ENCODE results near the gene PLCXD3.

Gene PLCXD3, protein sequence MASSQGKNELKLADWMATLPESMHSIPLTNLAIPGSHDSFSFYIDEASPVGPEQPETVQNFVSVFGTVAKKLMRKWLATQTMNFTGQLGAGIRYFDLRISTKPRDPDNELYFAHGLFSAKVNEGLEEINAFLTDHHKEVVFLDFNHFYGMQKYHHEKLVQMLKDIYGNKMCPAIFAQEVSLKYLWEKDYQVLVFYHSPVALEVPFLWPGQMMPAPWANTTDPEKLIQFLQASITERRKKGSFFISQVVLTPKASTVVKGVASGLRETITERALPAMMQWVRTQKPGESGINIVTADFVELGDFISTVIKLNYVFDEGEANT

DNA sequence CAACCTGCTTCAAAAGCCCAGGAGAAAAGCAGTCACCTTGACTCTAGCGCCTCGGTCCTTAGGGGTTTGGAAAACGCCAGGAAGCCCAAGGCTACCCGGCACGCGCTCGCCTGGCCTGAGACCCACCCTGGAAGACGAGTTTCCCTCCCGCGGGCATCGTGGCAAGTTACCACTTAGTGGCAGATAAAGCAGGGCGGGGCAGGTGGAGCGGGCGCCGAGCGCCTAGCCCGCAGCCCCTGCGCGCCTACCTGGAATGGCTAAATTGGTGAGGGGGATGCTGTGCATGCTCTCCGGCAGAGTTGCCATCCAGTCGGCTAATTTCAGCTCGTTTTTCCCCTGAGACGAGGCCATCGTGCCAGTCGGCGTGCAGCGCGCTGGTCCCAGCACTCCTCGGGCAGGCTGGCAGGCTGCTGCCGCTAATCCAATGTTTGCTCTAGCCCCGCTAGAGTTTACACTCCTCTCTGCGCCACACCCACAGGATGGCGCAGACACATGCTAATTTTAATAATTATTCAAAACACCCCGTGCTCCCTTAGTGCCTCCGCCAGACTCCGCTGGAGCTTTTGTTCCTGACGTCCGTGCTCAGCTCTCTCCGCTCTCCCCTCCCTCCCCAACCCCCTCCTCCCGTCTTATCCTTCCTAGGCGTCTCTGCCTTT lies at the start of gene PLCXD3:
Gene PLCXD3, minus strand, starts transcription at position 426 of the 656 bp plus-strand sequence. Its CDS starts 75 bp downstream, at position 351.
- DNase-seq (ENCODE audit: low read depth), result no peak

DNA sequence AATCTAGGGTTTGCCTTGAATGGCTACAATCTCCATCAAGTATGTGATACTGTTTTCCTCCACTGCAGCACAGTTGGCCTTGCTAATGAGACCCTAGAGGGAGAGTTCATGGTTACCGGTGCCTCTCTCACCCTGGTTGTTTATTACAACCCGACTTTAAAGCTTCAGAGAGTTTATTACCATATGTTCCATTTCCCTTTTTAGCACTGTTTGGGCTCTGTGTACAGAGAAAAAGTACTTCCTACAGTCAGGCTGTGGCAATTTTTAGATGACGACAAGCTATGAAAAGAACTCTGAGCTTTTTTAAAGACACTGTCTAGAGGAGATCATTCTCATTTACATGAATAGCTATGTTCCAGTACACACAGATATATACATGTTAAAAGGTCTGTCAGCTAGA lies 48.8 kb upstream of the PLCXD3 start:
- DNase-seq (ENCODE audit: low read depth), result no peak

DNA sequence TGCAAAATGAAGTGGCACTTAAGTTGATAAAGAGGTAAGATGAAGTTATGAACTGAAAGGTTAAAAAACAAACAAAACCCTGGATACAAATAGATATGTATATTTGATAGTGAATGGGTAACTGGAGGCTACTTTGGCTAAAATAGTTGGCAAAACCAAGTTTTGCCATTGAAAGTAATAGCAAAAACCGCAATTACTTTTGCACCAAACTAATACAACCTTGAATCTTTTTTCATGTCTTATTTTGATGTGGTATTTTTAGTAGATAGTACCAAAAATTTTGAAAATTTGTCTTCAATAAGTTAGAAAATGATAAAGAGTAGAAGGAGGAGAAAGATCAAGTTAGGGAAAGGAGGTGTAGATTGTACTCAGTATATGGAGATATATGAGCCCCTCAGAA lies 47.9 kb upstream of the PLCXD3 start:
- DNase-seq (ENCODE audit: low read depth), result no peak

DNA sequence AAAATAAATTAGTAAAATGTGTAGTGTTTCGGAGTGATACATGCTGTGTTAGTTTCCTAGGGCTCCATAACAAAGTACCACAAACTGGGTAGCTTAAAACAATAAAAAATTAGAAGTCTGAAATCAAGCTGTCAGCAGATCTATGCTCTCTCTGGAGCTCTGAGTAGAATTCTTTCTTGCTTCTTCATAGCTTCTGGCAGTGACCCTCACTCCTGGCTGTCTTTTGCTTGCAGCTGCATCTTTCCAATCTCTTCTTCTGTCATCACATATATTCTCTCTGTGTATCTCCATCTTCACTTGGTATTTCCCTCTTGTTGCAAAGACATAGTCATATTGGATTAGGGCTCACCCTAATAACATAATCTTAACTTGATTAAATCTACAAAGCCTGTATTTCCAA lies 37.6 kb upstream of the PLCXD3 start:
- DNase-seq (ENCODE audit: low read depth), result no peak

DNA sequence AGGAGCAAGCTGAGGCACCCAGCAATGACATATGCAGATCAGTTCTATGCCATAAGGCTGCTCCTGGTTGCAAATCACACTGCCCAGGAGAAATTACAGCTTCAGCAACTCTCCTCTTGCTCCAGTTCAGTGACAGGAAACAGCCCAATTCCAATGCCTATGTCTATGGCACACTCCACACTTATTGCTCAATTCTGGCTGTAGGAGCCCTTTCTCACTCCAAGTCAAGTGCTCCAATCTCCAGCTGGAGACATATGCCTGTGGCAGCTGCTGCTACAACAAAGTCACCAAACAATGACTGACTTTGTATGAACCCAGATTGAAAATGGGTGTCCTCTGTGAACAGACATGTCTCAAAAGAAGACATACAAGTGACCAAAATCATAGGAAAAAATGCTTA lies 31.8 kb upstream of the PLCXD3 start:
- DNase-seq (ENCODE audit: low read depth), result no peak

DNA sequence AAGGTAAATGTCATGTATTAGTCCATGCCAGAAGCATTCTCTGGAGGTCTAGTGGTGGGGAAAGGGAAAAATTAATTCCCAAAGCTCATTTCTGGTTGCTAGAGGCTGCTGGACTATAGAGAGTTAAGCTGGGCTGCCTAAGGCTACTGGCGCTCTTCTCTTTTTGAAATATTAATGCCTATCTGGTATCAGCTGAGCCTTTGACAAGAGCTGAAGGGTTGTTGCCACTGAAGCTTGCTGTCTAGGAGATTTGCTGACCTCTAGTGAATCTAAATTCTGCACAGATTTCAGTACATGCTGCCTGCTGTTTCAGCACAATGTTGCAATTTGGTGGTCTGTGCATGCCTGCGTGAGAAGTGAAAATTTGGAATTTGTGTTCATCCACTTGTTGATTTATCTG lies 29.1 kb upstream of the PLCXD3 start:
- DNase-seq (ENCODE audit: low read depth), result no peak

DNA sequence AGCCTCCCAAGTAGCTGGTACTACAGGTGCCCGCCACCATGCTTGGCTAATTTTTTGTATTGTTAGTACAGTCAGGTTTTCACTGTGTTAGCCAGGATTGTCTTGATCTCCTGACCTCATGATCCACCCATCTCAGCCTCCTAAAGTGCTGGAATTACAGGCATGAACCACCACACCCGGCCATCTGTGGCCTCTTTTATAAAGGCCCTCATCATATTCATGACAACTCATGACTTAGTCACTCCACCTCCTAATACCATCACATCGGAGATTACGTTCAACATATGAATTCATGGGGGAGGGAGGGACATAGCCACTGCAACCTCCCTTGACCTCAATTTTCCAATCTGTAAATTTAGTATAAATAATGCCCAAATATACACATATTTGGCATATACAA lies 27.2 kb upstream of the PLCXD3 start:
- DNase-seq (ENCODE audit: low read depth), result no peak

DNA sequence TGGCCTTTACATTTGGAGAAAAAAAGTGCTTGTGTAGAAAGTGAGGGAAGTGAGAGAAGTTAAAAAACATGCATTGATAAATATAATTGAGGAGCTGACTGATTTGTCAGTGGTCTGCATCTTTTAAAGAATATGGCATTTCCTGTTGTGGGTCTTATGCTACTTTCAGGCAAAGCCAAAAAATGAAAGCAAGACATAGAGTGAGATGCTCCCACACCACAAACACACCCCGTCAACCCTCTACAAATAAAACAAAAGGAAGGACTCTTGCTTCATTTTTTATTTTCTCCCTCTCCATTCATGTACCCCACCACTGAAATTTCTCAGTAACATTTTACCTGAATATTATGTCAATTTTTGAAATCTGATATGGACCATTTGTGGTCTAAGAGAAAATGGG lies 22.1 kb upstream of the PLCXD3 start:
- no peak for DNase-seq (ENCODE audit: low read depth)

DNA sequence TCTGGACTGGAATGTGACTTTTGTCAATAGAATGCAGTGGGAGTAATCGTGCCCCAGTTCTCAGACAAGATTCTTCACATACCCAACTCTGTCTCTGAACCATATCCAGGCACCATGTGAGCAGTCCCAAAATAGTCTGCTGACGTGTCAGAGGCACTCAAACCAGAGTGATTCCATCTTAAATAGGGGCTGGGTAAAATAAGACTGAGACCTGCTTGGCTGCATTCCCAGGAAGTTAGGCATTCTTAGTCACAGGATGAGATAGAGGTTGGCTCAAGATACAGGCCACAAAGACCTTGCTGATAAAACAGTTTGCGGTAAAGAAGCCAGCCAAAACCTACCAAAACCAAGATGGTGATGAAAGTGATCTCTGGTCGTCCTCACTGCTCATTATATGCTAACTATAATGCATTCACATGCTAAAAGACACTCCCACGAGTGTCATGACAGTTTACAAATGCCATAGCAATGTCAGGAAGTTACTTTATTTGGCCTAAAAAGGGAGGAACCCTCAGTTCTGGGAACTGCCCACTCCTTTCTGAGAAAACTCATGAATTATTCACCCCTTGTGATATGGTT lies 16.9 kb upstream of the PLCXD3 start:
- peak; percentile 40 for DNase-seq (ENCODE audit: low read depth)

DNA sequence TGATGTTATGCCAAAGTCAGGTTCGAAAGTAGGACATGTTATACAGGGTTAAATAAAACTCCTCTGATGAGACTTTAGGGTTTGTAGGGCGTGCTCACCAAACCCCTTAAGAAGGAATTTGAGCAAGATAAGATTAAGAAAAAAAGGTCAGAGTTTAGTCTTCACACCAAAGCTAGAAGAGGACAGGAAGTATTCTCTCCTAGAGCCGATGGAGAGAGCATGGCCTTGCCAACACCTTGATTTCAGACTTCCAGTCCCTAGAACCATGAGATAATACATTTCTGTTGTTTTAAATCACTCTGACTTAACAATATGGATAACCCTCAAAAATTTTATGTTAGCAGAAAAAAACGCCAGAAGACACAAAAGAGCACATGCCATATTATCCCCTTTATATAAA lies 16.3 kb upstream of the PLCXD3 start:
- DNase-seq (ENCODE audit: low read depth), result no peak

DNA sequence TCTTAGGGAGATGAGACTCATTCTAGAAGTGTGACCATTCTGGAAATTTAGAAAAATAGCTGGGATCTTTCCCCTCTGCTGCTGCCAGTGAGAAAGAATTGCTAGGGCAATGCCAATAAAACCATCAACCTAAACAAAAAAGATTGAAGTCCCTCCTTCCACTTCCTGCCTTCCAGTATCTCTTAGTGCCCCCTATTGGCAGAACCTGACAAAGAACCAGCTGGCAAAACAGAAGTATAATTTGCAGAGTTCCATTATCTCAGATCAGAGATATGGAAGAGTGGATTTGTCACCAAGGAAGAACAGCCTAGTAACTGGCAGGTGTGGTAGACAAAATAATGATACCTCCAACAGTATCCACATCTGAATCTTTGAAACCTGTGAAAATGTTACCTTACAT lies 13.8 kb upstream of the PLCXD3 start:
- no peak for DNase-seq (ENCODE audit: low read depth)

DNA sequence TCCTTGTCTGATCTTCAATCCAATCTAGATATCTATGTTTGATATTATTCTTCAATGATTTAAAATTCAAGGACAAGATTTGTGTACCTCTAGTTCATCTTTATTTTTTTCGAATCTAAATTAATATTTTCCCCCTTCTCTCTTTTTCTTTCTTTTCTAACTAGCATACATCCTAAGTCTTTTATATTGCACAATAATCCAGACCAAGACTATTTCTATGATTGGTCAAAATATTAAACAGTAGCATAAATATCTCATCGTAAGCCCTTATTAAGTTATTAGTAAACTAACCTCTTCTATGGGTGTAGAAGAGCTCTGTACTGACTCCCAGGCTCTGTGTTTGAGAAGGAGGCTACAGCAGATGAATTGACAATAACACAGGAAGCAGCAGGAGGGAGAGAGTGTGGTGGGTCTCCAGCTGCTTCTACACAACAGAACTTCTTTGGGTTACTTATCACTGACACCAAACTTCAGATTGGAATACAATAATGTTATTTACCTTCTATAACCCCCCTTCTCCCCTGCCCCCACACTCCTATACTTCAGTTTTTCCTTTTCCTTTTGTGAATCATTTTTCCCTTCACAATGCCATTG lies 11.9 kb upstream of the PLCXD3 start:
- DNase-seq (ENCODE audit: low read depth), result no peak

DNA sequence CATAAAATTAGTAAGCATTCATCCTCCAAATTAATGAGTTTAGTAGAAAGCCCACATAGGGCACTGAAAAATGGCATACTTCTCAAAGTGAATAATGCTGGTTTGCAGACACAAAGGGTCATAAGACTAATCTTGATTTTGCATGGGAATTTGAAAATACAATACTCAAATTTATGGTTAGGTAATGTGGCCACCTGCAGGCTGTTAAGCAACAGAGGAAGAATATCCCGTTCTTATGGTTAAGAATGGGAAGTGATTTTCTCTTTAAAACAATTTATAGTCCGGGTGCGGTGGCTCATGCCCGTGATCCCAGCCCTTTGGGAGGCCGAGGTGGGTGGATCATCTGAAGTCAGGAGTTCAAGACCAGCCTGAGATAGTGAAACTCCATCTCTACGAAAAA lies 9.4 kb upstream of the PLCXD3 start:
- no peak for DNase-seq (ENCODE audit: low read depth)

DNA sequence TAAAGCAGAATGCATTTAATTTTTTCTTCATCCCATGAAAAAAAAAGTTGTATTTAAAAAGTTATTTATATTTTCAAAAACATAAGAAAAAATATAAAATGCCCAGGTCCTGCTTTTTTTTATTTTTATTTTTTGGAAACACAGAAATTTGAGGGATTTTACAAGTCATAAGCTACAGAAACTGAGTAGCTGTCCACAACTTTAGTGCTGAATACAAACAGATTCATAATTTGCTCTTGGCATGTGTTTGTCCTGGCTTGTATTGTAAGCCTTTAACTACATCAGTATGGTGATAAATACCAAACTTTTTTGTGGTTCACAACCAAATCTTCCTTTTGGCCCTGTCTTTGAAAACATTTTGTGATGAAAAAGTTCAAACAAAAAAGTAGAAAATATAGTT lies 7.5 kb upstream of the PLCXD3 start:
- DNase-seq (ENCODE audit: low read depth), result no peak

DNA sequence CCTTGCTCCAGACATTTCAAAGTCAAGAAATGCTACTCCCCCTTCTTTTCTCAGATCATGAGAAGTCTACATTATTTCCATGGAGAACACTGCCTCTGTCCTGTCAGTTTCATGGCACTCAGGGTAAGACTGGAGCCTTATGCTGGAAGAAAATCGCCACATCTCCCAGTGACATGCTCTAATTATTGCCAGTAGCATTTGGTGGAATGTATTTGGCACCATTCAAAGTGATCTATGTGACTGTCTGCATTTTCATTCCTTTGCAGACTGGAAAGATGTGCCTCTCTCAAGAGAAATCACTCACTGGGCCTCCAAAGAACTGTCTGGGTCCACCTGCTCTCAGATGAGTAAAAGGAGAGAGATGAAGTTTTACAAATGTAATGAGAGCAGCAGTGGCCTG lies 840 bp upstream of the PLCXD3 start:
- DNase-seq (ENCODE audit: low read depth), result no peak

DNA sequence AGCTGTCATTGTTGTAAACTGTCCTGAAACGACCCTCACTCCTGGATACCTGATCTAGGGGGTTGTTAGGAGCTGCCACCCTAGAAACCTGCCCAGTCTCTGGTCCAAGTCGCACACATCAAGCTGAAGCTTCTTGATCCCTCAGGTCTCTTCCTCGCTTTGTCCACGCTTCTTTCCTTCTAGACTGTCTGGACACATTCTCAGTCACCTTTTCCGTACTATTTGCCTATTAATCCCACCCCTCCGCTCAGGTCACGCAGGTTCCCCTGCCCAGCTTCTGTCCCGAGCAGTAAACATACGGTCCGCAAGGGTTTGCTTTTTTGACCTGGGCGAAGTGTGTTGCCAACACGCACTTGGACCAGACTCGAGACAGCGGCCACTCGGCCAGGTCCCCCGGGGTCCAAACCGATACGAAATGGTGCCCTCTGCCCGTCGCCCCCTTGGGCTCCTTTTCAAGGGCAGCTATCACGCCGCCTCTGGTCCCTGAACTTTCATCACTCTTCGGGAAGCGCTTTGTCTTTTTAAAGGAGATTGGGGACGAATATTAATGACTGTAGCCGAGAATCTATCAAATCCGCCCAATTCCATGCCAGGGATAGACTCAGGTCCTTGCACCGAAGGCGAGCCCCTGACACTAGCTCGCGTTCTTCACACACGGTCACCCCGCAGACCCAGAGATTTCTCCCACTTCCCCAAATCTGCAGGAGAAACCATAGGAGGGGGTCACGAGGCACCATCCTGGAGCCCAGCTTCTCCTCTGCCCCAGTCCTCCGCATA lies 814 bp downstream of the PLCXD3 start:
- no peak for DNase-seq (ENCODE audit: low read depth)

DNA sequence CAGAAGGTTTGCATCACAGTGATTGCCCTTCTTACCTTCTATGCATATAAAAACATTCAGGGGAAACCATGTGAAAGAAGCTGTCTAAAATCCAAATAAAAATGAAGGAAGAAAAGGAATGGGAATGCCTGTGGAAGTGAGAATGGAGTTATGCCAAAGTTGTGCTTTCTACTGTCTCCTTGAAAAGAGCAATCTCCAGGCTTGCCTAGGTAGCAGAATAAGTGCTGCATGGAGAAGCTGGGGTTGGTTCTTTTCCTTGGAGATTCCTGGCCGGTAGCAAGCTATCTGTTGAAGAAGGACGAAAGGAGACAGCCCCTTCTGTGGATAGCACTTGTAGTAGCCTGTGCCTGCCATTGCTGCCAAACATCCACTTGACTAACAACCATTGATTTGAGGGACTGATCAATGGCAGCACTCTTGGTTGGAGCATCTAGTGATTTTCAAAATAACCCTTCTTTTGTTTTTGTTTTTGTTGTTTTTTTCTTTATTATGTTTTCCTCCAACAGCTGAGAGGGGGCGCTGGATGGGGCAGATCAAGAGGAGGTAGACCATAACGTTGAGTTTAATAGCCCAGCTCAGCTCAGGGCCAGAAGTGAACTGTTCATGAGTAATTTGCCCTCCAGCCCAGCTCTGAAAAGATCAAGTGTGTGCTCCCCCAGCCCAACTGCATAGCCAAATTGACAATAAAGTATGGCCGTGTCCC lies 1.6 kb downstream of the PLCXD3 start:
- no peak for DNase-seq (ENCODE audit: low read depth)

DNA sequence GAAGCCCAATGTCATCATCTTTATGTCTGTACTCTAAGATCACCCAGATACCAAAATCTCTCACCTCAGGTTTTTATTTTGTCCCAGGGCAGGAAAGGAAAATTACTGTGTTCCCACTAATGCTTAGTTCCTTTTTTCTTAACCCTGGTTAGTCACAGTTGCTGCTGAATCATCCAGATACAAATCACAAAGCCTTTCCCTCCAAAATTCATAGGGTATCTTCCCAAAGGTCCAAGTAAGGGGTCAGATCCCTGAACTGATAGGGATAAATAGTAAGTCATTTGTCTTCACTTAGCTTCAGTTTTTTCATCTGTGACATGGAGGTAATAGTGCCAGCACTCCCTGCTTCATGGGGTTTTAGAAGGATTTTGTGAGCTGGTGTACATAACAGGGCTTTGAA lies 2.2 kb downstream of the PLCXD3 start:
- DNase-seq (ENCODE audit: low read depth), result no peak

DNA sequence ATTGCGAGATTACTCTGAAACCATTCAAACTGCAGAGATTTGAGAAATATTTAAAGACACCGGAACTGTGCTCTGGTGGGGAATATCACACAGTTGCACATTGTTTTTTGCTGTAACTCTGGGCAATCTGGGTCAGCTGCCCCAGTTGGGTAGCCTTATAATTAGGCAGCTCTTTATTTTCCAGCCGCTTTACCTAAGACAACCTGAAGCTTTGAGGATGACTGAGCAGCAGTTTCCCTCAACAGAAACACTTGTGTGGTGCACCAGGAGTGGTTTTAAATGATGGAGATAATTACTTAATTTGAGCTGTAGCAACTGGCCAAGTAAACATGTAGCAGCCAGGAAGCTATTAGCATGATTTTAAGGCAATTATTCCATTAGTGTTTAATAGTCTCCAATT lies 2.9 kb downstream of the PLCXD3 start:
- no peak for DNase-seq (ENCODE audit: low read depth)

DNA sequence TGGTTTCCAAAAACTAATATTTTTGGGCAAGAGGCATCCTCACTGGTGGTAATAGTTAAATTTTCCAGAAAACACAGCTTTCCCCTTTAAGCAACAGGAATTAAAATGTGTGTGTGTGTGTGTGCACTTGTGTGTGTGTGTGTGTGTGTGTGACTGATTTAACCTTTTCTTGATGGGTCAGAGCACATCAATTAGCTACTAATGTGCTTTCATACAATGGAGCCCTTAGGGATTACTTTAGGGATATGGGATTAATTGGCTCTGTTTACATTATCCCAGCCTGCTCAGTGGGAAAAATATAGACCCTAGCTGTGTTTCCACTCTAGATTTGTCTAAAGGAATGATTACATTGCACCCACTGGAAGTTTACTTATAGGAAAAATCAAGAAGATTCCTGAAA lies 6.5 kb downstream of the PLCXD3 start:
- DNase-seq (ENCODE audit: low read depth), result no peak

DNA sequence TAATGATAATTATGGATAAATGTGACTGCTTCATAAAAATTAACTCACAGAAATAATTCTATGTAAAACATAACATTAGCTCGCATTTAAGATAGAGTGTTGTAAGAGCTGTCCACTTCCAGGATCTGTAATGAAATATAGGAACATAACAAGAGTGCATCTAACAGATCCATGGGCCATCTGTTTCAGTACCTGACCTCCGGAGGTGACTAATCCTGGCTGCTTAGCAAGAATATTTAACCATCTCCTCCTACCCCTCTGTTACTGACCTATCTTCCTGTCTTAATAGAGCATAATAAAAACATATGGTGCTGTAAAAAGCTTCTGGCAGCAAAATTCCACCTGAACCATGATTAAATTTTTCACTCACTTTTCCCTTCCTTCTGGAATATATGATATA lies 7.1 kb downstream of the PLCXD3 start:
- DNase-seq (ENCODE audit: low read depth), result no peak
